Measurements from ENCODE around the gene COL23A1. TPM values are rescaled to one million over a fixed set of nuclear protein-coding genes. Genes with fewer than 3 reads are reported as not detected.

COL23A1 gene
- total RNA-seq, 2 experiments from 2014 or later = 0.10 to 0.18 TPM

DNA sequence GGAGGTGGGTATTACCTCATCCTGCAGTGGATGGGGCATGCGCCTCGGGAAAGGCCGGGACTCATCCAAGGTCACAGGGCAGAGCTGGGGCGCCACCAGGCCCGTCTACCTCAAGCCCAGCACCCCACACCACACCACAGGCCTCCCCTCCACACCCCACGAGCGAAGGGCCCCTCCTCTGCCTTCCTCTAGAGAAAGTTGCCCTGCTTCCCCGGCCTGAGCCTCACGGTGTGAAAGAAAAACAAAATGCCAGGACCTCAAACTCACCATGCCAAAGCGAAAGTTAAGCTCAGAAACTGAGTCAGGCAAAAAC, 161.1 kb downstream of the COL23A1 start:
- DNase-seq = no peak
- POLR2A ChIA-PET = no interaction called here

DNA sequence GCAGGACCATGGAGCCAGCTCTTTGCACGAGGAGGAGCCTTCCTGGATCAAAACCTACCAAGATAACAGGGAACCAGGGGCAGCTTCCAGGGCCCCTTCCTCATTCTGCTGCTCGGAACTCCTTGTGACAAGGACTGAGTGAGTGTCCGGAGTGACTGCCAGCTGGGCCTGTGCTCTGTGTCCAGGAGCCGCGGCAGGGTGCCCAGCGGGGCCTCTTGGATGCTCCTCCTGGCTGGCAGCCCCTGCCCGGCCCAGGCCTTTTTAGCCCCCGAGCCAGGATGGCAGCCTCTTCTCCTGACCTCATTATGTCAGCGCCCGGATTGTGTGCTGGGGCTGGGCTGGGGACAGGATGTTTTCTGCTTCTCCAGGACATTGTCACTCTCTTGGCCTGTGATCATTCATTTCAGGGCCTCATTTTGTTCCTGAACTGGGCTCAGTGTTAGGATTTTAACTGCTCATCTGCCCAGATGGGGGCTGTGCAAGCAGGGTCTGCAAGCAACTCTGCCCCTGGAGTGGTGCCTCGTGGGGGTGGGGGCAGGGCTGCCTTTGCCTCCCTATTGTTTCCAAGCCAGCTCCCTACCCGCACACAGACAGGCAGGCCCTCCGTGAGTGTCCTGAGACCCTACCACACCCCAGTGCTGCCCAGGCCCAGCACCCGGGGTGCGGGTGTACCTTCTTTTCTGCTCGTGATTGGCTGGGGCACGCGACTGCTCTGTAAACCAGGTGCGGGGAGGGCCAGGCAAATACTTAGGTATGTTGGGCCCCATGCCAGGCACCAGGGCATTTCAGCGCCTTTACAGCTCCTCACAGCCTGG, 161.6 kb downstream of the COL23A1 start:
- Mint-ChIP-seq H3K27me3 (no peaks in the 10 kb centered on the region), H3K27ac (no peak overlapping the region), H3K36me3 (ENCODE audit: low read depth) (no peaks in the 10 kb centered on the region), H3K4me3 (no peak overlapping the region), H3K4me1 (no peaks in the 10 kb centered on the region), H3K9me3 (no peaks in the 10 kb centered on the region)
- no peak for DNase-seq
- CTCF ChIA-PET = no interaction called here
- POLR2A ChIA-PET = no interaction called here

More for the DNA sequence above, 161.1 kb downstream of the COL23A1 start:
- Mint-ChIP-seq H3K27me3 (no peaks in the 10 kb centered on the region), H3K4me3 (no peak overlapping the region), H3K9me3 (no peaks in the 10 kb centered on the region), H3K27ac (no peak overlapping the region), H3K4me1 (no peaks in the 10 kb centered on the region), H3K36me3 (ENCODE audit: low read depth) (no peaks in the 10 kb centered on the region)
- CTCF ChIA-PET = no interaction called here

DNA sequence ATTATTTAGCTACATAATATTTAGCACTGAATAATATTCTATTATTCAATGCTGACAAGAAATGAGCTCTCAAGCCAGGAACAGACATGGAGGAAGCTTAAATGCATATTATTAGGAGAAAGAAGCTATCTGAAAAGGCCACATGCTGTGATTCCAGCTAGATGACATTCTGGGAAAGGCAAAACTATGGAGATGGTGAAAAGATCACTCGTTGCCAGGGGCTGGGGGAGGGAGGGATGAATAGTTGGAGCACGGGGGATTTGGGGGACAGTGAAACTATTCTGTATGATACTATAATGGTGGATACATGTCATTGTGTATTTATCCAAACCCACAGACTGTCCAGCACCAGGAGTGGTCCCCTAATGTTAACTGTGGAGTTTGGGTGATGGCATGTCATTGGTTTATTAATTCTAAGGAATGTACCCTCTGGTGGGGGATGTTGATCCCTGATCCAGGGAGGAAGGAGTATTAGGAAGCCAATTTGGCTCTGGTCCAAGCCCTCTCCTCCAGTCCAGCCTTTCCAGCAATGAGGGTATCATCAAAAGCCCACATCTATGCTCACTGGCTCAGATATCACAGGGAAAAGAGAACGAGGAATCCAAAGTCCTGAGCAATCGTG, 162.5 kb downstream of the COL23A1 start:
- no peaks in the 10 kb centered on the region for H3K27me3 Mint-ChIP-seq
- H3K4me1 Mint-ChIP-seq = no peaks in the 10 kb centered on the region
- CTCF ChIA-PET = no interaction called here

DNA sequence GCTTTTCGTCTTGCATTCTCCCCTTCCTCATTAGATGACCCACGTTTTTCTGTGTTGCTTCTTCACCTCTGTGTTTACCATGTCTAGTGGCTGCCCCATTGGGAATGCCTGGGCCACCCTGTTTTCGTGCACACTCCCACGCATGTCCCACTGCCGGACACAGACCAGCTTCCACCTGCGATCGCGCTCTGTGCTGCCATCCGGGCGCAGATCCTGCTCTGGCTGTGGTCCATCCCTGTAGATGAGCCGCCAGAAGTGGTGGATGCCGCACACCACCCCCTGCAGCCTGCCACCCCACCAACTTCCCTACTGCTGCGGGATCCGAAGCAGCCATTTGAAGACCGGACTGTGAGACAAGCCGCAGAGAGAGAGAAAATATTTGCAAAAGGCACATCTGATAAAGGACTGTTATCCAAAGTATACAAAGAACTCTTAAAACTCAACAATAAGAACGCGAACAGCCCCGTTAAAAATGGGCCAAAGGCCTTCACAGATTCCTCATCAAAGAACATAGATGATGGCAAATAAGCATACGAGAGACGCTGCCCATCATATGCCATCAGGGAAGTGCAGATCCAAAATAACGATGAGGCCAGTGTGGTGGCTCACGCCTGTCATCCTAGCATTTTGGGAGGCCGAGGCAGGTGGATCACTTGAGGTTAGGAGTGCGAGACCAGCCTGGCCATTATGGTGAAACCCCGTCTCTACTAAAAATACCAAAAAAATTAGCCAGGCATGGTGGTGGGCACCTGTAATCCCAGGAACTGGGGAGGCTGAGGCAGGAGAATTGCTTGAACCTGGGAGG, 163.7 kb downstream of the COL23A1 start:
- no peak overlapping the region for H3K27ac Mint-ChIP-seq
- CTCF ChIA-PET = no interaction called here
- no peaks in the 10 kb centered on the region for H3K36me3 Mint-ChIP-seq (ENCODE audit: low read depth)
- H3K9me3 Mint-ChIP-seq = no peaks in the 10 kb centered on the region
- POLR2A ChIA-PET = no interaction called here
- DNase-seq = no peak
- H3K4me3 Mint-ChIP-seq = no peak overlapping the region
- H3K27me3 Mint-ChIP-seq = no peaks in the 10 kb centered on the region
- H3K4me1 Mint-ChIP-seq = no peaks in the 10 kb centered on the region

More for the DNA sequence above, 162.5 kb downstream of the COL23A1 start:
- DNase-seq = no peak
- Mint-ChIP-seq H3K36me3 (ENCODE audit: low read depth) (no peaks in the 10 kb centered on the region), H3K27ac (no peak overlapping the region), H3K4me3 (no peak overlapping the region), H3K9me3 (no peaks in the 10 kb centered on the region)
- POLR2A ChIA-PET = no interaction called here

DNA sequence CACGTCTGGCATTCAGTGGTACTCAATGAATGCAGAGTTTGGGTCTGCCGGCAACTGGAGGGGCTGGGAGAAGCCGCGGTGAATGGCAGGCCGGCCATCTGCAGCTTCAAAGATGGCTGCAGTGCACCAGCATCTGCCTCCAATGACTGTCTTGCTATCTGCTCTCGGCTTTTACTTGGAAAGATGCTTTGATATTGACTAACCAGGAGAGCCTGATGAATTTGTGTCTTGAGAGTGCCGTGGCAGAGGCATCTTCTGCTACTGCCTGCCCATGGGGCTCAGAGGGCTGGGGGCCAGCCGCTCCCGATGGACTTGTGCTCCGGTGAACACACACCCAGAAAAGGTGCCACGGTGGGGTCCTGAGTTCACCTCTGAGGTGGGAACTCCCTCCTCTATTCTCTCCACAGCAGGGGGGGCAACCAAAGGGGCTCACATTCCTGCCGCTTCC, 164.5 kb downstream of the COL23A1 start:
- ChIA-PET CTCF (no interaction called here), POLR2A (no interaction called here)
- no peak for DNase-seq
- H3K4me3 Mint-ChIP-seq = no peak overlapping the region
- no peaks in the 10 kb centered on the region for H3K9me3 Mint-ChIP-seq
- no peaks in the 10 kb centered on the region for H3K27me3 Mint-ChIP-seq
- no peaks in the 10 kb centered on the region for H3K4me1 Mint-ChIP-seq
- H3K27ac Mint-ChIP-seq = no peak overlapping the region
- H3K36me3 Mint-ChIP-seq (ENCODE audit: low read depth) = no peaks in the 10 kb centered on the region

DNA sequence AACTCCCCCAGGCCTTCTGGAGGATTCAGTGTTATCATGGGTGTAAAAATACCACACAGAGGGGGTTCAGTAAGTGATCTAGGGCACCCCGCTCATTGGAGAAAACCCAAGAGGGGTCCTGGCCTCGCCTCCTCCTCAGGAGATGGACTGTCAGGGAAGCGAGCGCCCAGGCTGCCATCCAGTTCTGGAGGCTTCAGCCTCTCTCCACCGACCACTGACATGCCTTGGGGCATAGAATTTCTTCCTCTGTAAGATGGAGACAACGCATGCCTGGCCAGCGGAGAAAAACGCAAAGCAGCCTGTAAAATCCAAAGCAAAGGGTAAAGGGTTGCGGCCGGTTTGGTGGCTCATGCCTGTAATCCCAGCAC, 165.4 kb downstream of the COL23A1 start:
- Mint-ChIP-seq H3K4me3 (no peak overlapping the region), H3K27ac (no peak overlapping the region), H3K9me3 (no peaks in the 10 kb centered on the region), H3K4me1 (no peaks in the 10 kb centered on the region), H3K27me3 (no peaks in the 10 kb centered on the region), H3K36me3 (ENCODE audit: low read depth) (no peaks in the 10 kb centered on the region)
- CTCF ChIA-PET = no interaction called here
- POLR2A ChIA-PET = no interaction called here
- no peak for DNase-seq

DNA sequence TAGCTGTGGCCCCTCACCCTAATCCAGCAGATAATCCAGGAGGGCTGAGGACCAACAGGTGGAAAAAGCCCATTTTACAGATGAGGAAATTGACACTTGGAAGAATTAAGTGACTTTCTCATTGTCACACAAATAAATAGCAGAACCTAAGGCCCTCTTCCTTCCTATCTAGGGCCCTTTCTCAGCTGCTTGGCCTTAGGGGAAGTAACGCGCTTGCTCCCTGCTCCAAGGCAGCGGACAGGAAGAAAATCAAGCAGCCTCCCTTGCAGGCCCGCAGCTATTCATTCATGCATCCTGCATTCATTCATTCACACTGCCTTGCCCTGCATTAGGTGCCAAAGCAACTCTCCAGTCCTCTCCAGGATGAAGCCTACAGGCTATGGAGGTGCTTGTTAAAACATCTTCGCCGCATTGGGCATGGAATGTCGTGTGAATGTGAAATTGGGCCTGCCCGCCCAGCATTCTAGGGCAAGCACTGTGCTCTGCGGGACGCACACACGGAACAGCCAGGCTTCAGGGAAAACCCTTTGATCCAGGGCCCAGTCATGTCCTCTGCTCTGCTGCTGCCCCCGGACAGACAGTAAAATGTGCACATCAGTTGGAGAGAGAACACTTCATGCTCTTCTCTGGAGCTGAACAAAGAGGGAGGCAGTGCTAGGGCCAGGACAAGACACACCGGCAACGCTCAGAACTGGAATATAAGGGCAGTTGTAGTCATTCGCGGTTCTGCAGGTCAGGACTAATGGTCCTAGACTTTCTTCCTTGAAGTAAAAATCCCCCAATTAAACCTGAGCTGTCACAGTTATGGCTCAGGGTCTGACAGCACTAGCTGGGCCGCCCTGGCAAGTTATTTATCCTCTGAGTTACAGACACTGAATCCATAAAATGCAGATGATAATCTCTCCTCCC, 166.0 kb downstream of the COL23A1 start:
- no peak overlapping the region for H3K4me3 Mint-ChIP-seq
- ChIA-PET POLR2A (no interaction called here), CTCF (no interaction called here)
- DNase-seq = no peak
- H3K9me3 Mint-ChIP-seq = no peaks in the 10 kb centered on the region
- no peak overlapping the region for H3K27ac Mint-ChIP-seq
- H3K4me1 Mint-ChIP-seq = no peaks in the 10 kb centered on the region
- no peaks in the 10 kb centered on the region for H3K36me3 Mint-ChIP-seq (ENCODE audit: low read depth)
- peaks cover under 1% of the 10 kb centered on the region for H3K27me3 Mint-ChIP-seq

DNA sequence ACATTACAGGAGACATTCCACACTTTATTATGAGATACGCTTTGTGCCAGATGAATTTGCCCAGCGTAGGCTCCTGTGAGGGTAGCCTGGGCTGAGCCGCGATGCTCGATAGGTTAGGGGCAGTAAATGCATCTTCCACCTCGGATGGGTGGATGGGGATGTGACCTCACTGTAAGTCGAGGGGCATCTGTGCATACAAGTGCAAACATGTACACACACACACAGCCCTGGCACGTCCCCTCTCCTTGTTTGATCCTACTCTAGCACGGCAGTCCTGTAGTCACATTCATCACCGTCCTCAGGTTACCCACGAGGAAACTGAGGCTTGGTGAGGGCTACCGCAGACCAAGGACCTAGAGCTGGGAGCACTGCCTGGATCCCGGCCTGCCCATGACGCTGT, 166.8 kb downstream of the COL23A1 start:
- POLR2A ChIA-PET = no interaction called here
- no peaks in the 10 kb centered on the region for H3K36me3 Mint-ChIP-seq (ENCODE audit: low read depth)
- no peak overlapping the region for H3K4me3 Mint-ChIP-seq
- no peak overlapping the region for H3K27ac Mint-ChIP-seq
- CTCF ChIA-PET = no interaction called here
- H3K9me3 Mint-ChIP-seq = no peaks in the 10 kb centered on the region
- no peaks in the 10 kb centered on the region for H3K4me1 Mint-ChIP-seq
- peaks cover 1% of the 10 kb centered on the region for H3K27me3 Mint-ChIP-seq
- DNase-seq = no peak

DNA sequence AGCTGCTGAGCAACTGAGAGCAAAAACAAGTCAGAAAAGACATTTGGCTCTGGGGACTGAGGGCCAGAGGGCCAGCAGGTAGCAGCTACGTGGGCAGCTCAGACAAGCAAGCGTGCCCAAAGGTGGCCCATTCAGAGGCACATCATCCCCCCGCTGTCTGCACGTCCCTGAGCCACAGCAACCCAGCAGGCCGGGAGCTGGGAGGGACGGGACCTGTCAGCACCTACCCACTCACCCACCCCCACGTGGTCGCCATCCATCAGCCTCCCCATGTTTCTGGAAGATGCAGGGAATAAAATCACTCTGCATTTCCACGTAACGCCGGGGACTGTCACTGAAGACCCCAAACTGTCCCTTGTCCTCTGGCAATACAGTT, 167.8 kb downstream of the COL23A1 start:
- H3K27ac Mint-ChIP-seq = no peak overlapping the region
- H3K9me3 Mint-ChIP-seq = no peaks in the 10 kb centered on the region
- no peaks in the 10 kb centered on the region for H3K36me3 Mint-ChIP-seq (ENCODE audit: low read depth)
- DNase-seq = no peak
- ChIA-PET CTCF (no interaction called here), POLR2A (no interaction called here)
- H3K4me3 Mint-ChIP-seq = no peak overlapping the region
- peaks cover 2% of the 10 kb centered on the region for H3K27me3 Mint-ChIP-seq
- no peaks in the 10 kb centered on the region for H3K4me1 Mint-ChIP-seq

DNA sequence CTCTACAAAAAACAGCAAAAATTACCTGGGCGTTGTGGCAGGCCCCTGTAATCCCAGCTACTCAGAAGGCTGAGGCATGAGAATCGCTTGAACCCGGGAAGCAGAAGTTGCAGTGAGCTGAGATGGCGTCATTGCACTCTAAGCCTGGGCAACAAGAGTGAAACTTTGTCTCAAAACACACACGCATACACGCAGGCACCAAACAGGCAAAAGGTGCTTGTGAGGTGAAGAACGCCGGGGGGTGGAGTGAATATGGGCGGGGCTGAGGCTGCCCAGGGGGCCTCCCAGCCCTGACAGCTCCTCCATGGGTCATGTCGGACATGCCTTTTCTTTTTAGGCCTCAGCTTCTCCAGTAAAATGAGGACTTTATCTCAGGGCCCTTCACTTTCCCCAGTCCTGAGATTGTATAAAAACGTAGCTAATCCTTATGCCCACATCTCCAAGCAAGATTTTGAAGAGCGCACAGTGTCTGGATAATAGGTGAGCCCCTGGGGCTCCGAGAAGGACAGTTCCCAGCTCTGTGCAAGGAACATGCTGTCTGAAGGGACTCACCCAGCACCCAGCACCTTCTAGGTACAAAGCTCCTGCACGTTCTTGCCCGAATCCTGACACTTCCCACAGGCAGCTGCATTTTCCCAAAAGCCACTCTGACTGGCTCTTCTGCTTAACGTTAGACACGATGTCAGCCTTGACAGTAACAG, 168.3 kb downstream of the COL23A1 start:
- H3K9me3 Mint-ChIP-seq = no peaks in the 10 kb centered on the region
- H3K4me3 Mint-ChIP-seq = no peak overlapping the region
- H3K36me3 Mint-ChIP-seq (ENCODE audit: low read depth) = no peaks in the 10 kb centered on the region
- no peak for DNase-seq
- ChIA-PET CTCF (no interaction called here), POLR2A (no interaction called here)
- no peaks in the 10 kb centered on the region for H3K4me1 Mint-ChIP-seq
- no peak overlapping the region for H3K27ac Mint-ChIP-seq
- peaks cover 7% of the 10 kb centered on the region for H3K27me3 Mint-ChIP-seq

DNA sequence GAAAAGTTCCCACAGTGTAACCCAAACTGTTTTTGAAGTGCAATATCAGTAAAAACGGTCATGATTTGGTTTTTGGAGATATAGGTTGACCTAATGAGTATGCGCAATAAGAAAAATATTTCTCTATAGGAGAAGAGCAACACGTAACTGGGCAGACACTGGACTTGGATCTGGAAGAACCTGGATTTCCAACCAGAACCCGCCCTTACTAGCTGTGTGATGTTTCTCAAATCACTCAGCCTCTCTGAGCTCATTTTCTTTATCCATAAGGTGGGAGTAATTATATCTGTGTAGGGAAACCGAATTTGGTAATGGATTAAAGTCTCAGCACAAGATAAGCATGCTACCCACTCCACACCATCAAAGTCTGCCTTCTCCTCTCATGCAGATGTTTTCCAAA, 169.1 kb downstream of the COL23A1 start:
- no peak overlapping the region for H3K27ac Mint-ChIP-seq
- no peaks in the 10 kb centered on the region for H3K36me3 Mint-ChIP-seq (ENCODE audit: low read depth)
- no peaks in the 10 kb centered on the region for H3K9me3 Mint-ChIP-seq
- CTCF ChIA-PET = no interaction called here
- H3K4me3 Mint-ChIP-seq = no peak overlapping the region
- DNase-seq = no peak
- H3K27me3 Mint-ChIP-seq = peaks cover 12% of the 10 kb centered on the region
- POLR2A ChIA-PET = no interaction called here
- no peaks in the 10 kb centered on the region for H3K4me1 Mint-ChIP-seq

DNA sequence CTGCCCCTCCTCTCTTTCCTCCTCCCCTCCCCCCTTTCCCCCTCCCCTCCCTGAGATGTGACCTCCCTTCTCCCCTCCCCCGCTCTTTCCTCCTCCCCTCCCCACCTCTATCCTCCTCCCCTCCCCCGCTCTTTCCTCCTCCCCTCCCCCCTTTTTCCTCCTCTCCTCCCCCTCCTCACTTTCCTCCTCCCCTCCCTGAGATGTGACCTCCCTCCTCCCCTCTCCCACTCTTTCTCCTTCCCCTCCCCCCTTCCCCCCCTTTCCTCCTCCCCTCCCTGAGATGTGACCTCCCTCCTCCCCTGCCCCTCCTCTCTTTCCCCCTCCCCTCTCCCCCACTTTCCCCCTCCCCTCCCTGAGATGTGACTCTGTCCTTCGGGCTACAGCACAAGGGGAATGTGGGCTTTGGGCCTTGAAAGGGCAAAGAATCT, 169.8 kb downstream of the COL23A1 start:
- peaks cover 14% of the 10 kb centered on the region for H3K27me3 Mint-ChIP-seq
- H3K27ac Mint-ChIP-seq = no peak overlapping the region
- ChIA-PET POLR2A (no interaction called here), CTCF (no interaction called here)
- no peaks in the 10 kb centered on the region for H3K9me3 Mint-ChIP-seq
- H3K4me3 Mint-ChIP-seq = no peak overlapping the region
- H3K4me1 Mint-ChIP-seq = no peaks in the 10 kb centered on the region
- no peak for DNase-seq
- no peaks in the 10 kb centered on the region for H3K36me3 Mint-ChIP-seq (ENCODE audit: low read depth)

DNA sequence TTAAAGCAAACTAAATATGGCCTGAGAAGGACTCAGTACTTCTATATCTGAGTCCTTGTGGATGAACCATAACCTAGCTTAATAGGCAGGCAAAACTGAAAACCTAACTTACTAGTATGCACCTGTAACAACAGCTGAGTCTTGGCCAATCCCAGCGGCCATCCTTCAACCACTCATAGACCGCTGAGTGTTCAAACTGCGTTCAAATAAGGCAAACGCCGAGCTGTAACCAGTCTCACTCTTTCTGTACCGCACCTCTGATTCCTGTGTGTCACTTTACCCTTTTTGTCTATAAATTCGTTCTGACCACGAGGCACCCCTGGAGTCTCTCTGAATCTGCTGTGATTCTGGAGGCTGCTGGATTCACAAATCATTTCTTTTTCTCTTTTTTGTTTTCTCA, 170.5 kb downstream of the COL23A1 start:
- H3K27me3 Mint-ChIP-seq = peaks cover 14% of the 10 kb centered on the region
- ChIA-PET CTCF (no interaction called here), POLR2A (no interaction called here)
- H3K9me3 Mint-ChIP-seq = no peaks in the 10 kb centered on the region
- no peaks in the 10 kb centered on the region for H3K4me1 Mint-ChIP-seq
- no peak overlapping the region for H3K27ac Mint-ChIP-seq
- no peak for DNase-seq
- no peak overlapping the region for H3K4me3 Mint-ChIP-seq
- H3K36me3 Mint-ChIP-seq (ENCODE audit: low read depth) = no peaks in the 10 kb centered on the region

Measured in activated CD4-positive, alpha-beta memory T cell treated with anti-CD3 and anti-CD28 coated beads, Interleukin-2, amount 10 ng/mL, durations not matched to agents 7 days and 5 days (primary cell).